ENCODE measurements around the gene USP26. TPM values are rescaled to one million over a fixed set of nuclear protein-coding genes. Genes with fewer than 3 reads are reported as not detected.
"Not testable (repeated sequence)": the region's sequence is repeated elsewhere in the genome, so short reads cannot be mapped to it uniquely, and the experiment has no call there.

USP26 gene
- total RNA-seq, 2 experiments from 2014 or later = not detected

DNA sequence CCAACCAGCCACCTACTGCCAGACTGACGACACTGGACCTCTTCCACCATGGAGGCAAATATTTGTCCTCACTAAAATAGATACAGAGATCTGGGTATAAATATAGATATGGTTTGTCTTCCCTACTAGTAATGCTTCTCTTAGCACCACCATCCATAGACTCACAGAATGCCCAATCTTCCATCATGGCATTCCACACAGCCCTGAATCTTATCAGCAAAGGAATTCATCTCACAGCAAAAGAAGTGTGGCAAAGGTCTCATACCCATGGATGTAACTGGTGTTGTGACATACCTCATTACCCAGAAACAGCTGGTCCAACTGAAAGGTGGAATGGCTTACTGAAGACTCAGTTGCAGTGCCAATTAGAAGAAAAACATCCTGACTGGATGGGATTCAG, 91.3 kb downstream of the USP26 start:
- Mint-ChIP-seq H3K36me3 (ENCODE audit: low read depth) (no peaks in the 10 kb centered on the region), H3K4me3 (no peak overlapping the region), H3K9me3 (ENCODE audit: low read depth) (no peaks in the 10 kb centered on the region), H3K4me1 (no peaks in the 10 kb centered on the region), H3K27me3 (peaks cover 5% of the 10 kb centered on the region), H3K27ac (no peak overlapping the region)
- ATAC-seq (no peak), DNase-seq (no peak)
- POLR2A ChIA-PET = no interaction called here
- intact Hi-C loops (cut with DNase I, micrococcal nuclease) = loop anchor here in 1 of 2 experiments (10.0 kb wide), 1 partner anchor 669 kb away; no protein-coding TSS in a partner anchor
- CTCF ChIA-PET = interaction anchor here (1.1 kb wide), 1 partner anchor 51 kb away, joined by 4 read pairs; no protein-coding TSS in a partner anchor

GRCh38 chrX:133005042-133005441, 91.9 kb downstream of the USP26 start:
- H3K27ac Mint-ChIP-seq = no peak overlapping the region
- CTCF ChIA-PET = interaction anchor here (0.6 to 1.1 kb wide), 3 partner anchors 27 to 665 kb away, joined by 3 to 4 read pairs (median 3); no protein-coding TSS in a partner anchor
- DNase-seq = no peak
- no peak overlapping the region for H3K4me3 Mint-ChIP-seq
- intact Hi-C loops (cut with DNase I, micrococcal nuclease) = loop anchor here in 1 of 2 experiments (10.0 kb wide), 1 partner anchor 670 kb away; no protein-coding TSS in a partner anchor
- no peaks in the 10 kb centered on the region for H3K36me3 Mint-ChIP-seq (ENCODE audit: low read depth)
- ATAC-seq = no peak
- peaks cover 5% of the 10 kb centered on the region for H3K27me3 Mint-ChIP-seq
- no peaks in the 10 kb centered on the region for H3K4me1 Mint-ChIP-seq
- H3K9me3 Mint-ChIP-seq (ENCODE audit: low read depth) = no peaks in the 10 kb centered on the region
- POLR2A ChIA-PET = no interaction called here

- no peak overlapping the region for H3K4me3 Mint-ChIP-seq
- no peak for DNase-seq
- no peak overlapping the region for H3K27ac Mint-ChIP-seq
- H3K36me3 Mint-ChIP-seq (ENCODE audit: low read depth) = no peaks in the 10 kb centered on the region
- ChIA-PET POLR2A (no interaction called here), CTCF (no interaction called here)
- intact Hi-C loops (cut with DNase I, micrococcal nuclease) = no loop called here
- H3K27me3 Mint-ChIP-seq = no peaks in the 10 kb centered on the region
- ATAC-seq = no peak
- no peaks in the 10 kb centered on the region for H3K9me3 Mint-ChIP-seq (ENCODE audit: low read depth)
- no peaks in the 10 kb centered on the region for H3K4me1 Mint-ChIP-seq
Observed at GRCh38 chrX:132999209-132999608, 97.7 kb downstream of the USP26 start.

DNA sequence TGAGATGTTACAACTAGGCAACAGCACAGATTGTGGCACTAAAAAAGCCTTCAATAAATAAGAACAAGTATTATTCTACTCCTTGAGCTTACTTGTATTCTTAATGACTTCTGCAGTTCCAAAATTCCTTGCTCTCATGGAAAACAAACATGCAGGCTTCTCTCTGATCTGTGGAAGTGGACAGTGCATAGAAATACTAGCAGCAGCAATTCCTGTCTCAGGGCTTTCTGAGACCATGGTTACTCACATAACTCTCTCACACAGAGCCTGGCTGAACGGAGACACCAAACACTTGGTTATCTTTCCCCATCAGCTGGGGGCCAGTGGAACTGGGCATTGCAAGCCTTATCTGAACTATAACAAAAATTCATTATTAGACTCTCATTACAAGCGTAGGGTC, 106.1 kb downstream of the USP26 start:
- CTCF ChIA-PET = no interaction called here
- ATAC-seq (no peak), DNase-seq (no peak)
- H3K4me3 Mint-ChIP-seq = no peak overlapping the region
- H3K9me3 Mint-ChIP-seq (ENCODE audit: low read depth) = no peaks in the 10 kb centered on the region
- no peaks in the 10 kb centered on the region for H3K36me3 Mint-ChIP-seq (ENCODE audit: low read depth)
- intact Hi-C loops (cut with DNase I, micrococcal nuclease) = no loop called here
- H3K27ac Mint-ChIP-seq = no peak overlapping the region
- POLR2A ChIA-PET = no interaction called here
- H3K27me3 Mint-ChIP-seq = no peaks in the 10 kb centered on the region
- no peaks in the 10 kb centered on the region for H3K4me1 Mint-ChIP-seq

DNA sequence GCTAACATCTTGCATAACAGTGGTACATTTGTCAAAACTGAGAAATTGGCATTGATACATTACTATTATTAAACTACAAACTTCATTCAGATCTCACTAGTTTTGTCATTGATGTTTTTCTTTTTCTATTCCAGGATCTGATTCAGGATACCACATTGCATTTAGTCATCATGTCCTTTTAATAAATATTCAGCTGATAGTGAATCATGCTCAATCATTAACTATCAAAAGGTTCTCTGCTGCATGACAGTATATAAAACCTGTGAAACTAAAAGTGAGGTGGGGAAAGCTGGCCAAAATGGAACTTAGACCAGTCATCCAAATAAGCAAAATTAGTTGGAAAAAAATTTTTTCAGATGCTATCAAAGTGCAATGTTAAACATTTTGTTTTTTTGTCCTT, 110.4 kb downstream of the USP26 start:
- intact Hi-C loops (cut with DNase I, micrococcal nuclease) = no loop called here
- peaks cover 7% of the 10 kb centered on the region for H3K27me3 Mint-ChIP-seq
- no peak overlapping the region for H3K4me3 Mint-ChIP-seq
- no peak for DNase-seq
- H3K36me3 Mint-ChIP-seq (ENCODE audit: low read depth) = no peaks in the 10 kb centered on the region
- H3K27ac Mint-ChIP-seq = no peak overlapping the region
- no peak for ATAC-seq
- ChIA-PET POLR2A (no interaction called here), CTCF (no interaction called here)
- H3K4me1 Mint-ChIP-seq = no peaks in the 10 kb centered on the region
- H3K9me3 Mint-ChIP-seq (ENCODE audit: low read depth) = no peaks in the 10 kb centered on the region

DNA sequence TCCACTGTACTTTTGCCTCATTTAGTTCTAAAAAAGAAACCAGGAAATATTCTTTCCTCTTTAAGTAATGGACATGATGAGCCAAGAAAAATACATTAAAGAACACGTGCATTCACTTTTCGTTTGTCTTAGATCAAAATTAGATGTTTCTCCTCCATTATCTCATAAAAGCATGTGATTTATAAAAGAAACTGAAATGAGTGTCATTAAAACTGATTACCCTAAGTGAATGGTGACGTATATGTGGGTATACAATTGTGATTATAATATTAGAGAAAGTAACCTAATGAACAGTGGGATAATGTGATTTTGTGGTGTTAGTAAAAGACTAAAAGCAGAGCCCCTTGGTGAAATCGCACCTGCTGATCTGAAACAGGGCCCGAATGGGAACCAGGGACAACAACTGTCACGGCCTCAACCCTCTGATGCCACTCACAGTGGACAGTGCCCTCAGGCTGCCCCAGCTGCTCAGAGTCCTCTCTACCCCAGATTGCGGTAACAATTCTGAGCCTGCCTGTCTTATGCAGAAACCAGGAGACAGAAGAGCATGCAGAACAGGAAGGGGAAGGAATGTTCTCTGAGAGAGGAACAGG, 112.8 kb downstream of the USP26 start:
- H3K4me3 Mint-ChIP-seq = no peak overlapping the region
- H3K4me1 Mint-ChIP-seq = no peaks in the 10 kb centered on the region
- DNase-seq = no peak
- CTCF ChIA-PET = interaction anchor here (0.8 kb wide), 1 partner anchor 163 kb away, joined by 3 read pairs; no protein-coding TSS in a partner anchor
- no peaks in the 10 kb centered on the region for H3K9me3 Mint-ChIP-seq (ENCODE audit: low read depth)
- ATAC-seq = no peak
- H3K36me3 Mint-ChIP-seq (ENCODE audit: low read depth) = no peaks in the 10 kb centered on the region
- no peak overlapping the region for H3K27ac Mint-ChIP-seq
- H3K27me3 Mint-ChIP-seq = peaks cover 8% of the 10 kb centered on the region
- POLR2A ChIA-PET = no interaction called here
- intact Hi-C loops (cut with DNase I, micrococcal nuclease) = no loop called here

DNA sequence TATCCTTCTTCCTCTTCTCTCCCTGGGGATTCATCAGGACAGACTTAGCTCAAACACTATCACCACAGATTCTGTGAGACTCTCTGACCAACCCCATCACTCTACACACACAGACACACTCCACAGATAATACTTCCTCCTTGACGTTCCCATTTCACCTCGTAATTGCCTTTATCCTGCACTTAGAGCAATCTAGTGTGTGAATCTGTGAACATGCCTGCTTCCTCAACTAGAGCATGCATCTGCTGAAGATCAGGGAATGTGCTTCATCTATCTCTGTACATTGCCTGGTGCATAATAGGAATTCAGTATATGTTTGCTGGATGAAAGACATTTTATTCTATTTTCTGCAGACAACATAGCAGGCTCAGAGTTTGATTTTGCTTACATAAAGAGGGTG, 113.4 kb downstream of the USP26 start:
- ATAC-seq (no peak), DNase-seq (no peak)
- H3K27ac Mint-ChIP-seq = no peak overlapping the region
- H3K27me3 Mint-ChIP-seq = peaks cover 8% of the 10 kb centered on the region
- CTCF ChIA-PET = no interaction called here
- H3K4me3 Mint-ChIP-seq = no peak overlapping the region
- H3K36me3 Mint-ChIP-seq (ENCODE audit: low read depth) = no peaks in the 10 kb centered on the region
- POLR2A ChIA-PET = no interaction called here
- no peaks in the 10 kb centered on the region for H3K9me3 Mint-ChIP-seq (ENCODE audit: low read depth)
- H3K4me1 Mint-ChIP-seq = no peaks in the 10 kb centered on the region
- intact Hi-C loops (cut with DNase I, micrococcal nuclease) = no loop called here

DNA sequence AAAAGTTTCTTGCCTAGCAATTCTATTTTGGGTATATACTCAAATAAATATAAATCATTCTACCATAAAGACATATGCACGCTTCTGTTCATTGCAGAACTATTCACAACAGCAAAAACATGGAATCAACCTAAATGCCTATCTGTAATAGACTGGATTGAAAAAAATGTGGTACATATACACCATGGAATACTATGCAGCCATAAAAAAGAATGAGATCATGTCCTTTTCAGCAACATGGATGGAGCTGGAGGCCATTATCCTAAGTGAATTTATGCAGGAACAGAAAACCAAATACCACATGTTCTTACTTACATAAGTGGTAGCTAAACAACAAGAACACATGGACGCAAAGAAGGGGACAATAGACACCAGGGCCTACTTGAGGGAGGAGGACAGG, 116.9 kb downstream of the USP26 start:
- H3K27ac Mint-ChIP-seq; H3K9me3 Mint-ChIP-seq (ENCODE audit: low read depth); CTCF ChIA-PET; H3K4me1 Mint-ChIP-seq; DNase-seq; H3K36me3 Mint-ChIP-seq (ENCODE audit: low read depth); ATAC-seq; POLR2A ChIA-PET; H3K4me3 Mint-ChIP-seq; intact Hi-C loops (cut with DNase I, micrococcal nuclease); H3K27me3 Mint-ChIP-seq: not testable (repeated sequence)

Other genes starting within 250 kb of the USP26 start
- gene HS6ST2, start 138.5 kb downstream of the USP26 start, total RNA-seq = under 1 TPM; 0.62 to 0.76 TPM
- gene TFDP3, start 121.2 kb upstream of the USP26 start, total RNA-seq = not detected

All from activated CD4-positive, alpha-beta T cell treated with anti-CD3 and anti-CD28 coated beads for 36 hours (primary cell).